Measurements from ENCODE around the gene DENND2C.
A peak's percentile ranks its signal among the peaks of the same experiment; 100 is the strongest.
"Not testable (repeated sequence)": the region's sequence is repeated elsewhere in the genome, so short reads cannot be mapped to it uniquely, and the experiment has no call there.

Gene DENND2C

GRCh38 chr1:114594046-114594445 is 75.8 kb downstream of the DENND2C start:
- DNase-seq = no peak

- no peak for DNase-seq
Measured at GRCh38 chr1:114589122-114589521, 80.7 kb downstream of the DENND2C start.

- DNase-seq = no peak
Measured at GRCh38 chr1:114588196-114588689, 81.6 kb downstream of the DENND2C start.

GRCh38 chr1:114587203-114587991 is 82.5 kb downstream of the DENND2C start:
- DNase-seq = no peak

GRCh38 chr1:114586513-114587047 is 83.3 kb downstream of the DENND2C start:
- no peak for DNase-seq

- no peak for DNase-seq
Measured at GRCh38 chr1:114585231-114585630, 84.6 kb downstream of the DENND2C start.

- DNase-seq = peak; percentile 97
Measured at GRCh38 chr1:114581335-114582287, 88.2 kb downstream of the DENND2C start, which contains the start of gene BCAS2. BCAS2 (minus strand) TSS chr1:114581615; CDS start chr1:114581591, 24 bp downstream.

- no peak for DNase-seq
Measured at GRCh38 chr1:114574365-114574764, 95.5 kb downstream of the DENND2C start.

- DNase-seq = no peak
Measured at GRCh38 chr1:114564141-114564540, 105.7 kb downstream of the DENND2C start.

GRCh38 chr1:114562978-114563510 is 106.8 kb downstream of the DENND2C start:
- not testable (repeated sequence) for DNase-seq

GRCh38 chr1:114561333-114561732 is 108.5 kb downstream of the DENND2C start:
- DNase-seq = no peak

GRCh38 chr1:114559356-114559755 is 110.5 kb downstream of the DENND2C start:
- DNase-seq = no peak

GRCh38 chr1:114558544-114558943 is 111.3 kb downstream of the DENND2C start:
- peak; percentile 36 for DNase-seq

- no peak for DNase-seq
Measured at GRCh38 chr1:114554577-114554976, 115.3 kb downstream of the DENND2C start.

- DNase-seq = no peak
Measured at GRCh38 chr1:114552106-114552639, 117.7 kb downstream of the DENND2C start.

- DNase-seq = no peak
Measured at GRCh38 chr1:114551400-114551799, 118.4 kb downstream of the DENND2C start.

- no peak for DNase-seq
Measured at GRCh38 chr1:114550336-114550735, 119.5 kb downstream of the DENND2C start.

- no peak for DNase-seq
Measured at GRCh38 chr1:114549137-114549536, 120.7 kb downstream of the DENND2C start.

- DNase-seq = no peak
Measured at GRCh38 chr1:114547076-114547475, 122.8 kb downstream of the DENND2C start.

GRCh38 chr1:114545796-114546195 is 124.1 kb downstream of the DENND2C start:
- DNase-seq = no peak

GRCh38 chr1:114545315-114545714 is 124.5 kb downstream of the DENND2C start:
- no peak for DNase-seq

- DNase-seq = no peak
Measured at GRCh38 chr1:114540821-114541220, 129.0 kb downstream of the DENND2C start.

GRCh38 chr1:114540272-114540671 is 129.6 kb downstream of the DENND2C start:
- no peak for DNase-seq

Measured in CD4-positive, alpha-beta T cell treated with Interleukin-12 subunit alpha and Interleukin-12 subunit beta, for 1 hour (primary cell).